T1000 (cell line): Measurements from ENCODE around the gene STPG3.
"Not testable (repeated sequence)": the region's sequence is repeated elsewhere in the genome, so short reads cannot be mapped to it uniquely, and the experiment has no call there.

Experiments
- DNase-seq: peaks from one replicate; lab custom pipeline; 2025; ENCODE audit warnings: mixed read lengths; lab: John Stamatoyannopoulos, UW

Gene STPG3

DNA sequence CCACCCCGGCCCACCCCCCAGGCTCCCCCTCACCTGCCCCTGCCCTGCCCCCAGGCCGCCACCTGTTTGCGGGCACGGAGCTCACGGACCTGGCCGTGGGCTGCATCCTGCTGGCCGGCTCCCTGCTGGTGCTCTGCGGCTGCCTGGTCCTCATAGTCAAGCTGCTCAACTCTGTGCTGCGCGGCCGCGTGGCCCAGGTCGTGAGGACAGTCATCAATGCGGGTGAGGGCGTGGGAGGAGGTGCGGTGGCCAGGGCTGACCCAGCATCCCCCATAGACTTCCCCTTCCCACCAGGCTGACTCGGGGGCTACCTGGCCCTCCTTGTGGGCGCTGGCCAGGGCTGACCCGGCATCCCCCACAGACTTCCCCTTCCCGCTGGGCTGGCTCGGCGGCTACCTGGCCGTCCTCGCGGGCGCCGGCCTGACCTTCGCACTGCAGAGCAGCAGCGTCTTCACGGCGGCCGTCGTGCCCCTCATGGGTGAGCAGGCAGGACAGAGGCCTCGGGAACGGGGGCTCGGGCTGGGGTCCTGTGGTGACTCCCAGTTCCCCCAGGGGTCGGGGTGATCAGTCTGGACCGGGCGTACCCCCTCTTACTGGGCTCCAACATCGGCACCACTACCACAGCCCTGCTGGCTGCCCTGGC is 16.9 kb upstream of the STPG3 start:
- DNase-seq: no peak

DNA sequence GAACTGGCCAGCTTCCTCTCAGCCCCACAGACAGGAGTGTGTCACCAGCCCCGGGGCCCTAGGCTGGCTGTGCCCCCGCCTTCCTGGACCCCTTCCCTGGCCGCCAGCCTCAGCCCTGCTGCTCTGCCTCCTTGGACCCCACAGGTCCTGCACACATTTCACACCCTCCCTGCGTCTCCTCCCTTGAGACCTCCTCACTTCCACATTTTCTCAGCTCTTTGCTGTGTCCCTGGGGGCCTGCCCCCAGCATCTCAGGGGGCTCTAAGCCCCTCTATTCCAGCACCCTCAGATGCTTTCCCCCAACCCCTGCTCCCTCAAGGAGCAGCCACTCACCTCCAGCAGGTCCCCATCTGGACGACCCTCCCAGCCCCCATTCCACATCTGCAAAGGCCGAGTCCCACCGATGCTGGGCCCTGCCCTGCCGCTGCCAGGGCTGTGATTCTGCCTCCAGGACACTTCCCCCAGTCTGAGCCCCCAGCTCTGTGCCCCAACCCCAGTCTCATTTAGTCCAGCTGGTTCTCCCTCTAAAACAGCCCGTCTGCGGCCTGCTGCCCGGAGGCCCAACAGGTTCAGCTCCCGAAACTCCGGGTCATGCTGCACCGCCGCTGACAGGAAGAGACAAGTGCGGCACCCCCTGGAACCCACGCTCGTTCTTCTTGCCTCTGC is 16.2 kb upstream of the STPG3 start:
- no peak for DNase-seq

DNA sequence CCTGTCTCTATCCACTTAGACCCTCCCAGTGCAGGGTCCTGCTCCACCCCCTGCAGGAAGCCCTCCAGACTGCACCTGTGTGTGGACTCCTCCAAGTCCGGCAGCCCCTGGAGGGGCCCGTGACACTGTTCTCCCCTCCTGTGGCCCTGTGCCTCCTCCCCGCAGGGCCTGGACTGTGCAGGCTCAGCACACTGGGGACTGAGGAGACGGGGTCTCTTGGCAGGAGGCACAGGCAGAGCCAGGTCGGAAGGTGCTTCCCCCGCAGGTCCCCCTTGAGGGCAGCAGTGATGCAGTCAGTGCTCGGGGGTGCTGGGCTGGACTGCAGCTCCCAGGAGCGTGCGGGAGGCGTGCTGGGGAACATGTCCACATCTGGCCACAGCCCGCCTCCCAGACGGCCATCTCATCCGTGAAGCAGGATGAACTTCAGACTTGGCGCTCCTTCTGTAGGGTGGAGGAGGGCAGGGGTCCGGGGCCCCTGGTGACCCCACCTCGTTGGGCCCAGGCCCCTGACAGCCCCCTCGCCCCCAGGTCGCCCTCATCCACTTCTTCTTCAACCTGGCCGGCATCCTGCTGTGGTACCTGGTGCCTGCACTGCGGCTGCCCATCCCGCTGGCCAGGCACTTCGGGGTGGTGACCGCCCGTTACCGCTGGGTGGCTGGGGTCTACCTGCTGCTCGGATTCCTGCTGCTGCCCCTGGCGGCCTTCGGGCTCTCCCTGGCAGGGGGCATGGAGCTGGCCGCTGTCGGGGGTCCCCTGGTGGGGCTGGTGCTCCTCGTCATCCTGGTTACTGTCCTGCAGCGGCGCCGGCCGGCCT is 15.5 kb upstream of the STPG3 start:
- no peak for DNase-seq

DNA sequence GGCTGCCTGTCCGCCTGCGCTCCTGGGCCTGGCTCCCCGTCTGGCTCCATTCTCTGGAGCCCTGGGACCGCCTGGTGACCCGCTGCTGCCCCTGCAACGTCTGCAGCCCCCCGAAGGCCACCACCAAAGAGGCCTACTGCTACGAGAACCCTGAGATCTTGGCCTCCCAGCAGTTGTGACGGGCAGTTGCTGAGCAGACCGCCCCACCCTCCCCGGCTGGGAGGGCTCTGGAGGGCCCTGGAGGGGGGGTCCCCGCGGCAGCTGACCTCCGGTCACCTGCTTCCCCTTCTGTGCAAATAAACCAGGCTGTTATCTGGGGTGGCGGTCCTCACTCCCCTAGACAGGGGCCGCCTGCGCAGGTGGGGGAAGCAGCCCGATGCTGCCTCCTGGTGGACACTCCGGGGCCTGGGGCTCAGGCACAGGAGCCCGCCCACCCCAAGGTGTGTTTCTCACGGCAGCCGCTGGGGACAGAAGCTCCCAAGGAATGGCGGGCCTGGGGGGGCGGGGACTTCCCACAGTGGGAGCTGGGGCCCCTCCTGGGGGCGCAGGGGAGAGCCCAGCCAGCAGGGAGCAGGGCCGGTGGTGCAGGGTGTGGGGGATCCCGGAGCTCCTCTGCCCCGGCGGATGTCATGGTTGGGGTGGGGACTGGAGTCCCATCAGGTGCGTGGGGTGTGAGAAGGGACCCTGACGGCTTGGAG is 14.7 kb upstream of the STPG3 start:
- DNase-seq: peak; percentile 54

DNA sequence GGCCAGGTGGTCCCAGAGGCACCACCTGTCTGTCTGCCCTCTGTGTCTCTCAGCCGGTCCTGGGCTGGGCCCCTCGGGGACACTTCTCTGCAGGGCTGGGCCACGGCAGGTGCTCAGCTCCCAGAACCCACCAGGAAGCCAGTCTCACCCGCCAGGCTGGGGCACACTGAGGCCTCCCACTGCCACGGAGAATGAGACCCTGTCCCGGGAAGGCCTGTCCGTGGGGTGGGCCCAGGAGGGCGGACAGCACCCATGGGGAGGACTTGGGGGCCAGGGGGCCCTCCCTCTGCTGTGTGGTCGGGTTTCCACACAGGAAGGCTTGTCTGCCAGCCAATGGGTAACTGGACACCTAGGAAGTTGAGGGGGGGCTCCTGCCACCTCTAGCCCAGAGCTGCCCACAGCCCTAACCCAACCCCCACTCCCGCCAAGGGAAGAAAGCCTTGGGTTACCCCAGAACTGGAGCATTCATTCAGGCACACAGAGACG is 14.1 kb upstream of the STPG3 start:
- DNase-seq: no peak

DNA sequence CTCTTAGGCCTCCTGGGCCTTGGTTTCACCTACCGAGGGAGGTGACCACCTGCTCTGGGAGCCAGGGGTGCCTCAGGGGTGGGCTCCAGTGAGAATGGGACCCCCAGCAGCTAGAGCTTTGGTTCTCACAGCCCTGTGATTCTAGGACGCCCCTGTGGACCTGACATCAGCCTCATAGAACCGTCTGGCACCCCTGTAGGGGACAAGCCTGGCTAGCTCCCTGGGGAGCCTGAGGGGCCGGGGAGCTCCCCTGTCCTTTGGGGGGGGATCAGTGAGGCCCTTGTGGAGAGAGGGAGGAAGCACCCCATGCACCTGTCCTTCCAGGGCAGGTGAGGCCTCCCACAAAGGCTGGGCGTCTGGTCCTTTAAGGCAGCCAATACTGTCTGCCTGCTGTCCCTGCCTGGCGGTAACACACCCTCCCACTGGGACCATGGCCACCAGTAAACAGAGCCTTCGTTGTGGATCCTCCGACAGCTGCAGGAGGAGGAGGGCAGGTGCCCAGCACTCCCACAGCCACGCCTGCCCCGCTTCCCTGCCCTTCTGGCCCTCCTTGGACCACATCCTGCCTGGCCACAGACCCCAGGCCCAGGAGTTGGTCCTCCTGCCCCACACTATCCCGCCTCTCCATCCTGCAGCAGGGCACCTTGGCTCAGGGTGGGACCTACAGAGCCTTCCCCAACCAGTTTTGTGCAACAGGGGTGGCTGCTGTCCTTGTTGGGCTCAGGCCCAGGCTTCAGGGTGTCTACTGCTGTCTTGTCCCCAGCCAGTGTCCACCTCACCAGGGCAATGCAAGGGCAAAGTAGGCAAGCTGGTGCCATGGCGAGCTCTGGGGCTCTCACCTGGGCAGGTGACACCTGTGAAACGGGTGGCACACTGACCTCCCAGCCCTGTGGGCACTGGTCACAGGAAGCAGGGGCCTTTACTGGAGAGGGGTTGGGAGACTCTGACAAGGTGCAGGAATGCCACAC is 13.0 kb upstream of the STPG3 start:
- DNase-seq: no peak

DNA sequence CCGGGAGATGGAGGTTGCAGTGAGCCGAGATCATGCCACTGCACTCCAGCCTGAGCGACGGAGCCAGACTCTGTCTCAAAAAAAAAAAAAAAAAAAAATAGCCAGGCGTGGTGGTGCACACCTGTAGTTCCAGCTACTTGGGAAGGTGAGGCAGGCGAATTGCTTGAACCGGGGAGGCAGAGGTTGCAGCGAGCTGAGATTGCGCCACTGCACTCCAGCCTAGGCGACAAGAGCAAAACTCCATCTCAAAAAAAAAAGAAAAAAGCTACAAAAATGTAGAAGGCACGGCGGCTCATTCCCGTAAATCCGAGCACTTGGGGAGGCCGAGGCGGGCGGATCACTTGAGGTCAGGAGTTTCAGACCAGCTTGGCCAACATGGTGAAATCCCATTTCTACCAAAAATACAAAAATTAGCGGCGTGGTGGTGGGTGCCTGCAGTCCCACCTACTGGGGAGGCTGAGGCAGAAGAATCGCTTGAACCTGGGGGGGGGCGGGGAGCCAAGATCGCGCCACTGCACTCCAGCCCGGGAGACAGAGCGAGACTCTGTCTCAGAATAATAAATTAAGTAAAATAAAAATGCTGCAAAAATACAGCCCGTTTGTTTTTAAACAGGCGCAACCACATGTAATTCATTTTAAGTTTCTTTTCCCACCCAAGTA is 11.4 kb upstream of the STPG3 start:
- DNase-seq: not testable (repeated sequence)

DNA sequence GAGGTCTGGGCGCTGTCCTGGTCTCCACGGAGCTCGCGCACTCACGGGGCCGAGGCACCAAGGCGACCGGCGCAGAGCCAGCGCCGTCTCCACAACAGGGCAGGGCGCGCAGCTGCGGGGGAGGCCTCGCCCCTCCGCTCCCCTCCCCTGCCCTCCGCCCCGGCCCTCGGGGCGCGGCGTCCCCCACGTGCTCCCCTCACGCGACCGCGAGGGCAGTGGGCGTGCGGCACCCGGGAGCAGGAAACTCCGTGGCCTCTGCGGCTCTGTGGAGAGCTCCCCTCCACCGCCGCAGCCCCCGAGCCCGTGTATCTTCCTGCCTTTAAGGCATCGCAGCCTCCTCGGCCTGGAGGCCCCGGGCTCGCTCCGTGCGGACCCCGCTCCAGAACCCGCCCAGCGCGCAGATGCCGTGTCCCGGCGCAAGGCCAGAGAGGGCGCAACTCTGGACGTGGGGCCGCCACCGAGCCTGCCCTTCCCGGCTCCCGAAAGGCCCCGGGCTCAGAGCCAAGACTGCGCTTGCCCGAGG is 10.7 kb upstream of the STPG3 start:
- peak; percentile 74 for DNase-seq

DNA sequence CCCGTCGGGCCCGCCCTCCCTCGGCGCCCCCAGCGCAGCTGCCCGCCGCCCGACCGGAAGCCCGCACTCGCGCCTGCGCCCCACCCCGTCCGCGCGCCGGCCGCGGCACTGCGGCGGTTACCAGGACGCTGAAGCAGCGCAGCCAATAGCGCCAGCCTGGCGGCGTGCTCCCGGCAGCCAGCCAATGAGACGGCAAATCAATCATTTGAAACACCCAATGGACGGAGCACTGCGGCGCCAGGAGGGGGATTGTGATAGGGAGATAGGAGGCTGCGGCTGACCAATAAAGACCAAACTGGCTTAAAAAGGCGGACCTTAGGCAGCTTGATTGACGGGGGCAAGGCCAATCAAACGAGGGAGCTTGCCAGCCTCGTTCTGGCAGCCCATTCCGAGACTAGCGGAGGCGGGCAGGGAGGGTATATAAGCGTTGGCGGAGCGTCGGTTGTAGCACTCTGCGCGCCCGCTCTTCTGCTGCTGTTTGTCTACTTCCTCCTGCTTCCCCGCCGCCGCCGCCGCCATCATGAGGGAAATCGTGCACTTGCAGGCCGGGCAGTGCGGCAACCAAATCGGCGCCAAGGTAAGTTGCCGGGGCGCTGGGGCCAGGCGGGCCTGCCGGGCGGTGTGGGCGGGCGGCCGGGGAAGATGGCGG is 10.1 kb upstream of the STPG3 start, which contains the start of gene TUBB4B:
TUBB4B (plus strand) TSS at position 447 of the 649 bp plus-strand sequence; CDS start at position 521, 74 bp downstream.
- DNase-seq: peak; percentile 99

DNA sequence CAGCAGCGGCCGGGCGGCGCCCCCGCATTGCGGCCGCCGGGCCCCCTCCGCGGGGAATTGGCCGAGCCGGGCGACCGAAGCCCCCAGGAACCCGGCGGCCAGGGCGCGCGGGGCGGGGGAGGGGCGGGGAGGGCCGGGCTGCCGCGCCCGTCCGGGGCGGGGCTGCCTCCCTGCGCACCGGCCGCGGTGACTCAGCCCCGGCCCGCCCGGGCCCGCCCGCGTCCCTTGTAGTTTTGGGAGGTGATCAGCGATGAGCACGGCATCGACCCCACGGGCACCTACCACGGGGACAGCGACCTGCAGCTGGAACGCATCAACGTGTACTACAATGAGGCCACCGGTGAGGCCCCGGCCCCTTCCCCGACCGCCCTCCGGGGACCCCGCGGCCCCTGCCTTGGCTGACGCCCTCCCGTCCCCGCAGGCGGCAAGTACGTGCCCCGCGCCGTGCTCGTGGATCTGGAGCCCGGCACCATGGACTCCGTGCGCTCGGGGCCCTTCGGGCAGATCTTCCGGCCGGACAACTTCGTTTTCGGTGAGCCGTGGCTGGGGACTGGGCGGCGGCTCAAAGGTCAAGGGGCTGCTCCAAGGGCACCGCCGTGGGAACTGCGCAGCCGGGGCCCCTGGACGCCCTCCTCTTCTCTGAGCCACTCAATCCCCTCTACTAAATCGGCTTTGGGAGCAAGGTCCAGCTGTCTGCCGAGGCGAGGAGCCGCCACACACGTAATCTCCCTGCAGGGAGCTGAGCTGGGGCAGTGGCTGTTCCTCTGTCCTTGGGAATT is 9.4 kb upstream of the STPG3 start:
- no peak for DNase-seq

DNA sequence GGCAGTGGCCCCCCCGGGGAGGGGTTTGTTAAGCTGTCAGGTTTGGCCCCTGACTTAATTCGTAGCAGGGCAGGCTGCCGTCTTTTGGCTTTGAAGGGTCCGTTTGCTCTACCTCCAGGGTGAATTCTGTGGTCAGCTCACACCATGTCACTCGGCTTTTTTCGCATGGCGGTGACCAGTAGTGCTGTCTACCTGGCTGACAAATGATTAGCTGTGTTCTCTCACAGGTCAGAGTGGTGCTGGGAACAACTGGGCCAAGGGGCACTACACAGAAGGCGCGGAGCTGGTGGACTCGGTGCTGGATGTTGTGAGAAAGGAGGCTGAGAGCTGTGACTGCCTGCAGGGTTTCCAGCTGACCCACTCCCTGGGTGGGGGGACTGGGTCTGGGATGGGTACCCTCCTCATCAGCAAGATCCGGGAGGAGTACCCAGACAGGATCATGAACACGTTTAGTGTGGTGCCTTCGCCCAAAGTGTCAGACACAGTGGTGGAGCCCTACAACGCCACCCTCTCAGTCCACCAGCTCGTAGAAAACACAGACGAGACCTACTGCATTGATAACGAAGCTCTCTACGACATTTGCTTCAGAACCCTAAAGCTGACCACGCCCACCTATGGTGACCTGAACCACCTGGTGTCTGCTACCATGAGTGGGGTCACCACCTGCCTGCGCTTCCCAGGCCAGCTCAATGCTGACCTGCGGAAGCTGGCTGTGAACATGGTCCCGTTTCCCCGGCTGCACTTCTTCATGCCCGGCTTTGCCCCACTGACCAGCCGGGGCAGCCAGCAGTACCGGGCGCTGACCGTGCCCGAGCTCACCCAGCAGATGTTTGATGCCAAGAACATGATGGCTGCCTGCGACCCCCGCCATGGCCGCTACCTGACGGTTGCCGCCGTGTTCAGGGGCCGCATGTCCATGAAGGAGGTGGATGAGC is 8.6 kb upstream of the STPG3 start:
- DNase-seq: no peak

DNA sequence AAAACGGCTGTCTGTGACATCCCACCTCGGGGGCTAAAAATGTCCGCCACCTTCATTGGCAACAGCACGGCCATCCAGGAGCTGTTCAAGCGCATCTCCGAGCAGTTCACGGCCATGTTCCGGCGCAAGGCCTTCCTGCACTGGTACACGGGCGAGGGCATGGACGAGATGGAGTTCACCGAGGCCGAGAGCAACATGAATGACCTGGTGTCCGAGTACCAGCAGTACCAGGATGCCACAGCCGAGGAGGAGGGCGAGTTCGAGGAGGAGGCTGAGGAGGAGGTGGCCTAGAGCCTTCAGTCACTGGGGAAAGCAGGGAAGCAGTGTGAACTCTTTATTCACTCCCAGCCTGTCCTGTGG is 7.8 kb upstream of the STPG3 start:
- DNase-seq: not testable (repeated sequence)

DNA sequence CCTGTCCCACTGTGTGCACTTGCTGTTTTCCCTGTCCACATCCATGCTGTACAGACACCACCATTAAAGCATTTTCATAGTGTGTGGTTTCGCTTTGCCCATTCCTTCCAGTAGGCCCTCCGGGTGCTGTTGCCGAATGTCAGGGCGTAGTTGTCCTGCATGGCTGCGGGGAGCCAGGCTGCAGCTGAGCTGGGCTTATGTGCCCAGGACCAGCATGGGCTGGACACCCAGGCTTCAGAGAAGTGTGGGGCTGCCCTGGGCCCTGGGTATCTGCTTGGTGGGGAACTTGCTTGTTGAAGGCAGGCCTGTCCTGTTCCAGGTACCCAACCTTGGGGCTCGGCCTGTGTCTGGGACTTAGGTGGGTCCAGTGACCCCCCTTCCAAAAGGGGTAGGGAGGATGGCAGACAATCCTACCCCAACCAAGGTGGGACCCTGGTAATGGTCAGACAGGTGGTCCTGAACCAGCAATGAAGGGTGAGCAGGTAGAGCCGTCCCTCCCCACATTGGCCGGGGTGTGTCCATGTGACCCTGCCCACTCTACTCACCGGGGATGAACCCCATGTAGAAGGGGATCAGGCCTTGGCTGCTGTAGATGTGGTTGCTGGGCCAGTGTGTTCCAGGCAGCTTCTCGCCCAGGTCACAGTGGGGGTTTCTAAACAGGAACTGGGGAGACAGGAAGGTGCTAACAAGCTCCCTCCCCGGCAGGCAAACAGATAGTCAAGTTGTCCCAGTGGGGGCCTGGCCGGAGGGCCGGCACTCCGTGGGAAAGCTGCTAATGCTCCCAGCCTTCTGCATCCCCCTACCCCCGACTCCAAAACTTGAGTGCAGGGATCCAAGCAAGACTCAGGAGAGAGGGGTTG is 7.2 kb upstream of the STPG3 start:
- no peak for DNase-seq

DNA sequence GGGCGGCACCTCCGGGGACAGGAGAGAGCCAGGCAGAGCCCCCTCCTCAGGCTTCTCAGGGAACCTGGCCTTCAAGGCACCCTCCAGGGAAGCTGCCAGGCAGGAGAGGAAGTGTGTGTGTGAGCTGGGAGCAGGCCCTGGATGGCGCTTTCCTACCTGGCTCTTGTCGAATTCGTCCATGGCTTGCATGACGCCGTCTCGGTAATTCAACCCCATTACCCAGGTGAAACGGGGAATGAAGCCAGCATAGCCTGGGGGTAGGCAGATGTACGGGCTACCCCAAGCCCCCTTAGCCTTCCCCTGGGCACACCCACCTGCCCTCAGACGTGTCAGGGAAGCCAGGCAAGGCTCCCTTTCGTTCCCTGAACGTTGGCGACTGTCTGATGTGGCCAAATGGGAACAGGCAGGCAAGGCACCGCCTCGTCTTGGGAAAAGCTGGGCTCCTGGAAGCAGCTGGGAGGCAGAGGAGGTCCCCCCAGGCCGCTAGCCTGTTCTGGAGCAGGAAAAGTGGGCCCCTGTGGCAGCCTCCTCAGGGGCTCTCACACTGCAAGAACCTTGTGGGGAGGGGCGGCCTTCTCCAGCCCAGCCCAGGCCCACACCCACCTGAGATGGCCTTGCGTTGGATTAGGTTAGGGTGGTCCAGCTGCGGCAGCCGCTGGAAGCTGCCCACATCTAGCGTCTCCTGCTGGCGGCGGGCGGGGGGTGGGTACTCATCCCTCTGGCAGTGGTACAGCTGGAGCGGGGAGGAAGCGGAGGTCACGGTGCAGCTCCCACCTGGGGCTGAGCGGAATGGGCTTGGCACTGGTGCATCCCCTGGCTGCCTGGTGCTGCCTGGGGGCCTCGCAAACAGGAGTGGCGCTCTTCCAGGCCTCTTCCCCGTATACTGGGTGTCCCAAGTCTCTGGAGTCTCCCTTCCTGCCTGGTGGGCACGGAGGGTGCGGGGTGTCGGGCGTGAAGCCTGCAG is 6.3 kb upstream of the STPG3 start:
- no peak for DNase-seq
